Calu3 (cell line): ENCODE measurements around the gene VWA3A. TPM values are rescaled to one million over a fixed set of nuclear protein-coding genes. Genes with fewer than 3 reads are reported as not detected.

Experiments used
- BruUV-seq: library from RNA; stranded (reverse); fragments of 400-500 nt; replicated peaks from 2 replicates; lab custom pipeline; 2021; lab: Mats Ljungman, UMichigan
- CTCF ChIA-PET: fragments of 300-600 bp; sonication (Branson Sonifier 250); formaldehyde crosslinking; loops from one replicate; lab custom pipeline; 2022; ENCODE audit warnings: antibody characterized with exemption; lab: Charles Lee
- DNase-seq: peaks from one replicate; pipeline ENCODE4 v3.0.0; 2022
- H3K27ac Mint-ChIP-seq: one replicate; pipeline ENCODE4 v1.8.0; 2022; ENCODE audit warnings: mixed read lengths; ENCODE audit not compliant: unreplicated experiment
- H3K27me3 Mint-ChIP-seq: one replicate; pipeline ENCODE4 v1.8.0; 2022; ENCODE audit warnings: mixed read lengths; ENCODE audit not compliant: unreplicated experiment
- H3K36me3 Mint-ChIP-seq: one replicate; pipeline ENCODE4 v1.8.0; 2022; ENCODE audit warnings: mild to moderate bottlenecking, moderate library complexity, mixed read lengths; ENCODE audit not compliant: insufficient read depth, unreplicated experiment
- H3K4me1 Mint-ChIP-seq: one replicate; pipeline ENCODE4 v1.8.0; 2022; ENCODE audit warnings: mild to moderate bottlenecking, low read depth, mixed read lengths; ENCODE audit not compliant: unreplicated experiment
- H3K4me3 Mint-ChIP-seq: one replicate; pipeline ENCODE4 v1.8.0; 2022; ENCODE audit warnings: mild to moderate bottlenecking, low read depth, moderate library complexity, mixed read lengths; ENCODE audit not compliant: unreplicated experiment
- H3K9me3 Mint-ChIP-seq: one replicate; pipeline ENCODE4 v1.8.0; 2022; ENCODE audit warnings: low read depth, mixed read lengths; ENCODE audit not compliant: unreplicated experiment
- CTCF ChIP-seq: fragments of 200-600 bp; IDR thresholded peaks from one replicate; pipeline ENCODE4 v1.8.0; 2022; ENCODE audit warnings: antibody characterized with exemption; ENCODE audit not compliant: unreplicated experiment
- intact Hi-C: fragments of 100-400 bp; cut with micrococcal nuclease; formaldehyde crosslinking; loops from one replicate; pipeline ENCODE4 v1.10.0; 2022; ENCODE audit not compliant: unreplicated experiment
- total RNA-seq: library from RNA; stranded (reverse); gene quantifications from 2 replicates; pipeline ENCODE4 v1.2.3, GENCODE V29; 2022

The VWA3A gene
- total RNA-seq, 1 experiment from 2014 or later = 0.33 TPM

GRCh38 chr16:22177968-22178930, 85.9 kb downstream of the VWA3A start:
- H3K27ac Mint-ChIP-seq = no peak overlapping the region
- intact Hi-C loops = no loop called here
- no peak for TF ChIP-seq CTCF
- H3K4me1 Mint-ChIP-seq = no peaks in the 10 kb centered on the region
- H3K27me3 Mint-ChIP-seq = peaks cover 45% of the 10 kb centered on the region
- CTCF ChIA-PET = no interaction called here
- no peak for DNase-seq
- H3K9me3 Mint-ChIP-seq = no peaks in the 10 kb centered on the region
- no peaks in the 10 kb centered on the region for H3K36me3 Mint-ChIP-seq
- BruUV-seq = no TSS peak
- H3K4me3 Mint-ChIP-seq = no peak overlapping the region

GRCh38 chr16:22181426-22181825, 89.1 kb downstream of the VWA3A start:
- Mint-ChIP-seq H3K27ac (no peak overlapping the region), H3K36me3 (no peaks in the 10 kb centered on the region), H3K4me3 (no peak overlapping the region), H3K9me3 (no peaks in the 10 kb centered on the region), H3K4me1 (no peaks in the 10 kb centered on the region), H3K27me3 (peaks cover 45% of the 10 kb centered on the region)
- no TSS peak for BruUV-seq
- CTCF ChIA-PET = interaction anchor here (0.6 to 1.2 kb wide), 2 partner anchors 104 to 410 kb away, joined by 3 to 5 read pairs; no protein-coding TSS in a partner anchor
- DNase-seq = no peak
- no peak for TF ChIP-seq CTCF
- intact Hi-C loops = no loop called here

- Mint-ChIP-seq H3K27me3 (peaks cover 45% of the 10 kb centered on the region), H3K36me3 (no peaks in the 10 kb centered on the region), H3K4me3 (no peak overlapping the region), H3K9me3 (no peaks in the 10 kb centered on the region), H3K4me1 (no peaks in the 10 kb centered on the region), H3K27ac (no peak overlapping the region)
- no peak for DNase-seq
- no peak for TF ChIP-seq CTCF
- intact Hi-C loops = no loop called here
- BruUV-seq = no TSS peak
- CTCF ChIA-PET = interaction anchor here (0.6 kb wide), 1 partner anchor 409 kb away, joined by 5 read pairs; no protein-coding TSS in a partner anchor
Measured at GRCh38 chr16:22181843-22182242, 89.5 kb downstream of the VWA3A start.

- peaks cover 7% of the 10 kb centered on the region for H3K4me1 Mint-ChIP-seq
- DNase-seq = no peak
- no peak overlapping the region for H3K4me3 Mint-ChIP-seq
- H3K27ac Mint-ChIP-seq = no peak overlapping the region
- CTCF ChIA-PET = no interaction called here
- H3K36me3 Mint-ChIP-seq = no peaks in the 10 kb centered on the region
- TF ChIP-seq CTCF = no peak
- BruUV-seq = no TSS peak
- intact Hi-C loops = no loop called here
- H3K9me3 Mint-ChIP-seq = no peaks in the 10 kb centered on the region
- peaks cover 41% of the 10 kb centered on the region for H3K27me3 Mint-ChIP-seq
Measured at GRCh38 chr16:22183335-22183734, 91.0 kb downstream of the VWA3A start.
